GM12872 (cell line): ENCODE data around the gene SH3RF1.

Experiments used
- TF ChIP-seq, protein P1 (sequence below): IDR thresholded peaks from 3 replicates; pipeline ENCODE4 v1.5.1; 2011; ENCODE audit warnings: low read depth, mild to moderate bottlenecking, low read length, moderate library complexity; ENCODE audit not compliant: insufficient read depth

Gene SH3RF1

DNA sequence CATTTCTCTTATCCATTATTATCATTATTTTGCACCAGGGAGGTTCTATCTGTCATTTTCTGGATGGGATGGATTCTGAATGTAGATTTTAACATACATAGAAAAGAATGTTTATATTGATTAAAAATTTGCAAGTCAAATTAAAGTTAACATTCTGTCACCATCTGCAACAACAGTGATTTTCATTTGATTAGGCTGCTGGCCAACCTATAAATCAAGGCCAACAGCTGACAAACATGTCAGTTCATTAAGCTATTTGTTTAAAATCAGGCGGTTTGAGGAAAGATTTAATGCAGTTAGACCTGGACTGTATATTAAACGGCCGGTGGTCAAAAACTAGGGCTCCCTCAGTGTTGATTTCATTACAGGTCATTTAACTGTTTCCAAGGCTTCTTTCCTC lies 151.2 kb downstream of the SH3RF1 start:
- TF ChIP-seq, protein P1, sequence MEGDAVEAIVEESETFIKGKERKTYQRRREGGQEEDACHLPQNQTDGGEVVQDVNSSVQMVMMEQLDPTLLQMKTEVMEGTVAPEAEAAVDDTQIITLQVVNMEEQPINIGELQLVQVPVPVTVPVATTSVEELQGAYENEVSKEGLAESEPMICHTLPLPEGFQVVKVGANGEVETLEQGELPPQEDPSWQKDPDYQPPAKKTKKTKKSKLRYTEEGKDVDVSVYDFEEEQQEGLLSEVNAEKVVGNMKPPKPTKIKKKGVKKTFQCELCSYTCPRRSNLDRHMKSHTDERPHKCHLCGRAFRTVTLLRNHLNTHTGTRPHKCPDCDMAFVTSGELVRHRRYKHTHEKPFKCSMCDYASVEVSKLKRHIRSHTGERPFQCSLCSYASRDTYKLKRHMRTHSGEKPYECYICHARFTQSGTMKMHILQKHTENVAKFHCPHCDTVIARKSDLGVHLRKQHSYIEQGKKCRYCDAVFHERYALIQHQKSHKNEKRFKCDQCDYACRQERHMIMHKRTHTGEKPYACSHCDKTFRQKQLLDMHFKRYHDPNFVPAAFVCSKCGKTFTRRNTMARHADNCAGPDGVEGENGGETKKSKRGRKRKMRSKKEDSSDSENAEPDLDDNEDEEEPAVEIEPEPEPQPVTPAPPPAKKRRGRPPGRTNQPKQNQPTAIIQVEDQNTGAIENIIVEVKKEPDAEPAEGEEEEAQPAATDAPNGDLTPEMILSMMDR, result no peak

GRCh38 chr4:169117591-169118081 lies 153.1 kb downstream of the SH3RF1 start:
- TF ChIP-seq, protein P1, result no peak

GRCh38 chr4:169116270-169116901 lies 154.4 kb downstream of the SH3RF1 start:
- TF ChIP-seq, protein P1, result no peak

DNA sequence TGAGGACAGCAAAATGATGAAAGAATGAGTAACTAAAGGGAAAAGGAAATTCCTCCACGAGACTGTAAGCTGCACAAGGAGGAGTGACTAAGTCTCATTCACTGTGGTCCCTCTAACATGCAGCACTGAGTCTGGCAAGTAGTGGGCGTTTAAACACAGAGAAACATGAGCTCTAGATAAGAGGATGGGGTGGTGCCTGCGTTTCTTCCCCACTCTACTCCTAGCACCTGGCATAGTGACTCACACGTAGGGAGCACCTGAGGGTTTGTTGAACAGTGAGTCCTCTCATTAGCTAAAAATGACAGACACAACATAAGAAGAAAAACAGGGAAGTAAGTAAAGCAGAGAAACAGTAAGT lies 154.9 kb downstream of the SH3RF1 start:
- TF ChIP-seq, protein P1, result no peak

GRCh38 chr4:169115144-169115896 lies 155.4 kb downstream of the SH3RF1 start:
- TF ChIP-seq, protein P1, result no peak

DNA sequence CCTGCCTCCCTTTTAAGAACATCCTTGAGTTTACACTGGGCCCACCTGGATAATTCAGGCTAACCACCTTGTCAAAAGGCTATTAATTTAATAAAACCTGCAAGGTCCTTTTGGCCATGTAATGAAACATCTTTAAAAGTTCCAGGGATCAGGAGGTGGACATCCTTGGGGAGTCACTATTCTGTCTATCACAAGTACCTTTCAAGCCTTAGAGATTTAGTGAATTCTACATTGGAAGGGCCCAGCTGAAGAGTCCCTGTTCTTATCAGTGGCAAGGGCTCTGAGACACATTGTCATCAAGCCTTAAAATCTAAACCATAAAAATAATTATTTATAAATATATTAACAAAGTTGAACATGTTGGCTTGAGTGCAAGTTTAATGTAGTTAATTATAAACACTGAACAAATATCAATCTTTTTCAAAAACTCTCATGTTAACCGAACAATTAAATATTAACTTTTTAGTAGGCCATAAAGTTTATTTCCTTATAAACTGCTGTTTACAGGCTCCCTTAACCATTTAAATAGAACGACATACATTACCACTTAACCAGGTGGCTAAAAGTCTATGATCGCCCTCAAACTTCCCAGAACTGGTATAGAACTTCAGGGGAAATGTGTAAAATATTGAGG lies 156.3 kb downstream of the SH3RF1 start:
- TF ChIP-seq, protein P1, result no peak

GRCh38 chr4:169110633-169111032 lies 160.1 kb downstream of the SH3RF1 start:
- TF ChIP-seq, protein P1, result no peak
